ENCODE measurements around the gene CSE1L.
"Not testable (repeated sequence)": the region's sequence is repeated elsewhere in the genome, so short reads cannot be mapped to it uniquely, and the experiment has no call there.

Gene CSE1L

GRCh38 chr20:49046087-49046900, at the start of gene CSE1L:
Gene CSE1L, plus strand, starts transcription at chr20:49046312. Its CDS starts 12,152 bp downstream, at chr20:49058464.
- peak; percentile 86 to 90 for DNase-seq (ENCODE audit: extremely low read depth in 1 of 2, low read depth in 1 of 2)

GRCh38 chr20:48999890-49000870, 45.9 kb upstream of the CSE1L start:
- DNase-seq (ENCODE audit: extremely low read depth in 1 of 2, low read depth in 1 of 2) = no peak

- DNase-seq (ENCODE audit: extremely low read depth in 1 of 2, low read depth in 1 of 2) = no peak
Observed at GRCh38 chr20:49001741-49002140, 44.4 kb upstream of the CSE1L start.

- DNase-seq (ENCODE audit: extremely low read depth in 1 of 2, low read depth in 1 of 2) = no peak
Observed at GRCh38 chr20:49006446-49006980, 39.6 kb upstream of the CSE1L start.

- DNase-seq (ENCODE audit: extremely low read depth in 1 of 2, low read depth in 1 of 2) = no peak
Observed at GRCh38 chr20:49009899-49010631, 36.0 kb upstream of the CSE1L start.

GRCh38 chr20:49024220-49024619, 21.9 kb upstream of the CSE1L start:
- no peak for DNase-seq (ENCODE audit: extremely low read depth in 1 of 2, low read depth in 1 of 2)

- DNase-seq (ENCODE audit: extremely low read depth in 1 of 2, low read depth in 1 of 2) = not testable (repeated sequence)
Observed at GRCh38 chr20:49028177-49028576, 17.9 kb upstream of the CSE1L start.

- no peak for DNase-seq (ENCODE audit: extremely low read depth in 1 of 2, low read depth in 1 of 2)
Observed at GRCh38 chr20:49028684-49029083, 17.4 kb upstream of the CSE1L start.

- DNase-seq (ENCODE audit: extremely low read depth in 1 of 2, low read depth in 1 of 2) = no peak
Observed at GRCh38 chr20:49029203-49029602, 16.9 kb upstream of the CSE1L start.

GRCh38 chr20:49030954-49031619, 15.0 kb upstream of the CSE1L start:
- DNase-seq (ENCODE audit: extremely low read depth in 1 of 2, low read depth in 1 of 2) = no peak

- no peak for DNase-seq (ENCODE audit: extremely low read depth in 1 of 2, low read depth in 1 of 2)
Observed at GRCh38 chr20:49032455-49032854, 13.7 kb upstream of the CSE1L start.

GRCh38 chr20:49034070-49034732, 11.9 kb upstream of the CSE1L start:
- DNase-seq (ENCODE audit: extremely low read depth in 1 of 2, low read depth in 1 of 2) = no peak

GRCh38 chr20:49037962-49038387, 8.1 kb upstream of the CSE1L start:
- DNase-seq (ENCODE audit: extremely low read depth in 1 of 2, low read depth in 1 of 2) = peak in 1 of 2 donors; percentile 7

- no peak for DNase-seq (ENCODE audit: extremely low read depth in 1 of 2, low read depth in 1 of 2)
Observed at GRCh38 chr20:49039854-49040253, 6.3 kb upstream of the CSE1L start.

GRCh38 chr20:49043000-49043399, 3.1 kb upstream of the CSE1L start:
- no peak for DNase-seq (ENCODE audit: extremely low read depth in 1 of 2, low read depth in 1 of 2)

GRCh38 chr20:49045440-49046086, 549 bp upstream of the CSE1L start:
- DNase-seq (ENCODE audit: extremely low read depth in 1 of 2, low read depth in 1 of 2) = peak in 1 of 2 donors; percentile 7

GRCh38 chr20:49052334-49052733, 6.2 kb downstream of the CSE1L start:
- DNase-seq (ENCODE audit: extremely low read depth in 1 of 2, low read depth in 1 of 2) = no peak

GRCh38 chr20:49054056-49054643, 8.0 kb downstream of the CSE1L start:
- no peak for DNase-seq (ENCODE audit: extremely low read depth in 1 of 2, low read depth in 1 of 2)

GRCh38 chr20:49063279-49063678, 17.2 kb downstream of the CSE1L start:
- no peak for DNase-seq (ENCODE audit: extremely low read depth in 1 of 2, low read depth in 1 of 2)

Data from stimulated activated CD8-positive, alpha-beta memory T cell treated with anti-CD3 and anti-CD28 coated beads, Interleukin-7, amount 100 ng/mL, for 48 hours (primary cell).